Esophagus muscularis mucosa (tissue), 4 donors: Measurements from ENCODE around the gene TNK1. TPM values are rescaled to one million over a fixed set of nuclear protein-coding genes. Genes with fewer than 3 reads are reported as not detected.

Source experiments
- DNase-seq: peaks from one replicate; pipeline ENCODE4 v3.0.0-alpha.2; 2017; ENCODE audit errors: extremely low spot score
- H3K27ac ChIP-seq, 4 donors: fragments of 200-600 bp; sonication (generic); replicated peaks in 1 of 4; 1 replicate in 3 of 4; 2 replicates in 1 of 4; pipeline ENCODE4 v1.5.1; 2016 to 2019; ENCODE audit warnings: mild to moderate bottlenecking in 1 of 4
- H3K27me3 ChIP-seq, 4 donors: fragments of 200-600 bp; sonication (generic); one replicate each; pipeline versions ENCODE4 v1.5.1 to v1.6.0; 2016 to 2019
- H3K36me3 ChIP-seq, 4 donors: fragments of 200-600 bp; sonication (generic); one replicate each; pipeline ENCODE4 v1.5.1; 2016 to 2019
- H3K4me1 ChIP-seq, 4 donors: fragments of 200-600 bp; sonication (generic); one replicate each; pipeline ENCODE4 v1.5.1; 2016 to 2019
- H3K4me3 ChIP-seq, 4 donors: fragments of 200-600 bp; sonication (generic); 1 replicate in 2 of 4; 2 replicates in 2 of 4; pipeline ENCODE4 v1.5.1; 2016 to 2019; ENCODE audit warnings: mild to moderate bottlenecking in 4 of 4, moderate library complexity in 1 of 4
- H3K9me3 ChIP-seq, 4 donors: fragments of 200-600 bp; sonication (generic); 1 replicate in 3 of 4; 2 replicates in 1 of 4; pipeline ENCODE4 v1.5.1; 2016 to 2019
- CTCF ChIP-seq, 3 experiments: fragments of 200-600 bp in 2 of 3; fragments of 450-650 bp in 1 of 3; sonication (generic) in 2 of 3; IDR thresholded peaks; one replicate each; pipeline ENCODE4 v1.5.1; 2017 to 2019; ENCODE audit warnings: antibody characterized with exemption in 3 of 3, mild to moderate bottlenecking in 2 of 3, moderate library complexity in 1 of 3
- EP300 ChIP-seq: sonication (generic); formaldehyde crosslinking; IDR thresholded peaks from one replicate; pipeline ENCODE4 v1.6.1; 2017; ENCODE audit warnings: antibody characterized with exemption
- POLR2A ChIP-seq: fragments of 450-650 bp; IDR thresholded peaks from one replicate; pipeline ENCODE4 v1.6.1; 2017; ENCODE audit warnings: antibody characterized with exemption, moderate library complexity, mild to moderate bottlenecking, low read depth
- POLR2AphosphoS5 ChIP-seq, 2 donors: sonication (generic); formaldehyde crosslinking; IDR thresholded peaks; one replicate each; pipeline ENCODE4 v1.6.1; 2017; ENCODE audit warnings: antibody characterized with exemption in 2 of 2
- WGBS: methylation state at CpG from one replicate; pipeline ENCODE4 v1.1.5; 2018; 5-methylcytosine and 5-hydroxymethylcytosine counted together
- intact Hi-C: fragments of 100-400 bp; cut with DNase I; formaldehyde crosslinking; loops from one replicate; pipeline ENCODE4 v1.15.1; 2023
- total RNA-seq, 4 donors: library from RNA; depleted of rRNA; stranded (reverse); fragments of >200 nt; gene quantifications; one replicate each; pipeline versions ENCODE4 v1.1.0 to v1.2.1, GENCODE V29; 2016

The TNK1 gene
- total RNA-seq, 4 donors from 2014 or later = 2.9 to 7.5 (median 5.6) TPM

DNA sequence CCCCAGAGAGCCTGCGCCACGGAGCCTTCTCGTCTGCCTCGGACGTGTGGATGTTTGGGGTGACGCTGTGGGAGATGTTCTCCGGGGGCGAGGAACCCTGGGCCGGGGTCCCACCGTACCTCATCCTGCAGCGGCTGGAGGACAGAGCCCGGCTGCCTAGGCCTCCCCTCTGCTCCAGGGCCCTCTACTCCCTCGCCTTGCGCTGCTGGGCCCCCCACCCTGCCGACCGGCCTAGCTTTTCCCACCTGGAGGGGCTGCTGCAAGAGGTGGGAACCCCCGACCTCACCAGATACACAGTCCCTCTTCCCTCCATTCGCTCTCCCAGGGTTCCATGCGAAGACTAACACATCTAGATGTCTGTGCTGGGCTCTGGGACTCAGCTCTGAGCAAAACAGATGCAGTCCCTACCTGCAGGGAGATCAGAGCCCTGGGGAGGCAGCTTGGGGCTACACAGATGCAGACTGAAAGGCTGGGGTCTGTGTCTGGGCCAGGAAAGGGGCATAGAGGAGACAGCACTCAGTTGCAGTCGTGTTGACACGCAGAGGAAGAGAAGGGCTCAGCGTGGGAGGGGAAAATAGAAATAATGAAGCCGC is 3.7 kb downstream of the TNK1 start:
- TF ChIP-seq POLR2A (no peak), CTCF (IDR thresholded peaks at IDR 0.05) (no peak), EP300 (no peak), POLR2AphosphoS5 (IDR thresholded peaks at IDR 0.05) (no peak)
- no peaks in the 10 kb centered on the region for H3K9me3 ChIP-seq
- no peaks in the 10 kb centered on the region for H3K27me3 ChIP-seq
- peak overlapping the region; percentile 59 to 72 (median 66) for H3K27ac ChIP-seq
- H3K36me3 ChIP-seq = peaks cover 11 to 36% (median 28%) of the 10 kb centered on the region in 4 donors
- H3K4me1 ChIP-seq = peaks cover 18 to 47% (median 40%) of the 10 kb centered on the region in 4 donors
- intact Hi-C loops = no loop called here
- peak; percentile 64 for DNase-seq
- peak overlapping the region; percentile 44 to 59 (median 49) for H3K4me3 ChIP-seq
- 70% methylated on average over 10 of the region's 23 CpGs for WGBS

DNA sequence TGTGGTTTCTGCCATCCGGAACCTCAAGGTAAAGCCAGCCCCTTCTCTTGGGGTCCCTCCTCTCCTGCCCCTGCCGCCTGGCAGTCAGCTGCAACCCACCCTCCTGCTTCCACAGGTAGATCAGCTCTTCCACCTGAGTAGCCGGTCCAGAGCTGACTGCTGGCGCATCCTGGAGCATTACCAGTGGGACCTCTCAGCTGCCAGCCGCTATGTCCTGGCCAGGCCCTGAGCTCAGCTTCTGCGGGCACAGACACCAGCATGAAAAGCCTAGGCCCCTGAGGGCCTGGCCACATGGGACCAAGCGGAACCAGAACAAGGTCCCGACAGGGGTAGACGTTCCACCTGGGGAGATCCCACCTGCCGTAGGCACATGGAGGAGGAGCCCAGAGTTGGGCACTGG is 8.0 kb downstream of the TNK1 start:
- H3K9me3 ChIP-seq = no peaks in the 10 kb centered on the region
- intact Hi-C loops = no loop called here
- H3K36me3 ChIP-seq = peaks cover 16 to 69% (median 51%) of the 10 kb centered on the region in 4 donors
- 94% methylated on average over 10 of the region's 10 CpGs for WGBS
- peaks cover 15 to 27% (median 21%) of the 10 kb centered on the region in 4 donors for H3K4me1 ChIP-seq
- H3K4me3 ChIP-seq = no peak overlapping the region
- no peaks in the 10 kb centered on the region for H3K27me3 ChIP-seq
- no peak for TF ChIP-seq POLR2AphosphoS5 (IDR thresholded peaks at IDR 0.05)
- TF ChIP-seq POLR2A = no peak
- no peak for TF ChIP-seq CTCF (IDR thresholded peaks at IDR 0.05)
- no peak for TF ChIP-seq EP300
- DNase-seq = no peak
- H3K27ac ChIP-seq = no peak overlapping the region

GRCh38 chr17:7389924-7390910 is 9.3 kb downstream of the TNK1 start:
- H3K4me1 ChIP-seq = peaks cover 14 to 29% (median 21%) of the 10 kb centered on the region in 4 donors
- H3K27me3 ChIP-seq = no peaks in the 10 kb centered on the region
- intact Hi-C loops = no loop called here
- no peak overlapping the region for H3K4me3 ChIP-seq
- no peak for TF ChIP-seq POLR2A
- TF ChIP-seq POLR2AphosphoS5 (IDR thresholded peaks at IDR 0.05) = no peak
- TF ChIP-seq EP300 = no peak
- no peak for TF ChIP-seq CTCF (IDR thresholded peaks at IDR 0.05)
- DNase-seq = no peak
- no peak overlapping the region for H3K27ac ChIP-seq
- no peaks in the 10 kb centered on the region for H3K9me3 ChIP-seq
- 89% methylated on average over 19 of the region's 19 CpGs for WGBS
- peaks cover 16 to 69% (median 51%) of the 10 kb centered on the region in 4 donors for H3K36me3 ChIP-seq

DNA sequence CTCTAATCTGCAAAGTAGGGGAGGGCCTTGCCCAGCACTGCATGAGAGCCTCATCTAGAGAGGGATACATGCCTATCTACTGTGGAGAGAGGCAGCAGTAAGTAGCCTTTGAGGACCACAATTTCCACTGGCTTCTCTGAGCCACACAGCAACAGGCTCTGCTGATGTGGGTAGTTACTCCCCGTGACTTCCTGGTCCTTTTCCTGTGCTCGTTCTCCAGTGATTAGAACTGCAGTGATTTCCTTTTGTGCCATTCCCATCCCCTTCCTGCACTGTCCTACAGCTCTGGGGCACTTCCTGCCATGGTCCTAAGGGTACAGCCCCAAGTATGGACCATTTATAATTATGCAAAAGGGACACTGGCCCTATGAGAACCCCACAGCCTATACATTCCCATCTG is 10.4 kb downstream of the TNK1 start:
- 60% methylated on average over 1 of the region's 2 CpGs for WGBS
- no peak overlapping the region for H3K27ac ChIP-seq
- no peaks in the 10 kb centered on the region for H3K9me3 ChIP-seq
- no peak overlapping the region for H3K4me3 ChIP-seq
- intact Hi-C loops = no loop called here
- H3K4me1 ChIP-seq = peaks cover 14 to 36% (median 26%) of the 10 kb centered on the region in 4 donors
- H3K36me3 ChIP-seq = peaks cover 16 to 65% (median 50%) of the 10 kb centered on the region in 4 donors
- H3K27me3 ChIP-seq = no peaks in the 10 kb centered on the region
- TF ChIP-seq POLR2AphosphoS5 (IDR thresholded peaks at IDR 0.05) (no peak), EP300 (no peak), POLR2A (no peak), CTCF (IDR thresholded peaks at IDR 0.05) (no peak)
- no peak for DNase-seq
